Endothelial cell of umbilical vein (primary cell): ENCODE results near the gene ATP6V0A4.

Experiments used
- EZH2 ChIP-seq: IDR thresholded peaks from 2 replicates; pipeline ENCODE4 v1.6.1; 2012; ENCODE audit warnings: borderline replicate concordance, low read depth, mild to moderate bottlenecking, moderate library complexity, low read length, inconsistent platforms; ENCODE audit not compliant: severe bottlenecking
- FOS ChIP-seq: IDR thresholded peaks from 2 replicates; pipeline ENCODE4 v1.6.1; 2011; ENCODE audit warnings: mild to moderate bottlenecking, low read length, moderate library complexity, borderline replicate concordance; ENCODE audit not compliant: insufficient read depth
- JUN ChIP-seq: IDR thresholded peaks from 2 replicates; pipeline ENCODE4 v1.6.1; 2011; ENCODE audit warnings: borderline replicate concordance, low read depth; ENCODE audit not compliant: insufficient read length, insufficient read depth
- POLR2A ChIP-seq: IDR thresholded peaks from 2 replicates; pipeline ENCODE4 v1.6.1; 2012; ENCODE audit warnings: low read depth, mild to moderate bottlenecking, control low read depth, low read length
- POLR2AphosphoS5 ChIP-seq: IDR thresholded peaks from 2 replicates; pipeline ENCODE4 v1.6.1; 2012; ENCODE audit warnings: low read depth, mild to moderate bottlenecking, control low read depth, low read length, moderate library complexity; ENCODE audit not compliant: insufficient read depth
- TF ChIP-seq, protein P1 (sequence below), 2 donors: IDR thresholded peaks; 1 replicate in 1 of 2; 2 replicates in 1 of 2; pipeline ENCODE4 v1.5.1; 2011; ENCODE audit warnings: low read length in 2 of 2, mild to moderate bottlenecking in 2 of 2, moderate library complexity in 2 of 2, control low read depth in 1 of 2, inconsistent platforms in 1 of 2, low read depth in 1 of 2; ENCODE audit not compliant: insufficient read depth in 1 of 2; ENCODE audit errors: extremely low read depth in 1 of 2

DNA sequence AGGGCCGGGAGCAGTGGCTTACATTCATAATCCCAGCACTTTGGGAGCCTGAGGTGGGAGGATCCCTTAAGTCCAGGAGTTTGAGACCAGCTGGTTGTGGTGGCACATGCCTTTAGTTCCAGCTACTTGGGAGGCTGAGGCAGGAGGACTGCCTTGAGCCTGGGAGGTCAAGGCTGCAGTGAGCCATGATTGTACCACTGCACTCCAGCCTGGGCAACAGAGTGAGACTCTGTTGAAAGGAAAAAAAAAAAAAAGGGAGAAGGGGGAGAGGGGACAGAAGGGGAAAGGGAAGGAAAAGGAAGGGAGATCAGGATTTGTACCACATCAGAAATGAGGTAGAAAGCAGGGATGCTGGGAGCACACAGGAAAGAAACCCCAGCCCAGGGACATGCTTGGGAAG is 58.1 kb downstream of the ATP6V0A4 start:
- TF ChIP-seq, protein P1, sequence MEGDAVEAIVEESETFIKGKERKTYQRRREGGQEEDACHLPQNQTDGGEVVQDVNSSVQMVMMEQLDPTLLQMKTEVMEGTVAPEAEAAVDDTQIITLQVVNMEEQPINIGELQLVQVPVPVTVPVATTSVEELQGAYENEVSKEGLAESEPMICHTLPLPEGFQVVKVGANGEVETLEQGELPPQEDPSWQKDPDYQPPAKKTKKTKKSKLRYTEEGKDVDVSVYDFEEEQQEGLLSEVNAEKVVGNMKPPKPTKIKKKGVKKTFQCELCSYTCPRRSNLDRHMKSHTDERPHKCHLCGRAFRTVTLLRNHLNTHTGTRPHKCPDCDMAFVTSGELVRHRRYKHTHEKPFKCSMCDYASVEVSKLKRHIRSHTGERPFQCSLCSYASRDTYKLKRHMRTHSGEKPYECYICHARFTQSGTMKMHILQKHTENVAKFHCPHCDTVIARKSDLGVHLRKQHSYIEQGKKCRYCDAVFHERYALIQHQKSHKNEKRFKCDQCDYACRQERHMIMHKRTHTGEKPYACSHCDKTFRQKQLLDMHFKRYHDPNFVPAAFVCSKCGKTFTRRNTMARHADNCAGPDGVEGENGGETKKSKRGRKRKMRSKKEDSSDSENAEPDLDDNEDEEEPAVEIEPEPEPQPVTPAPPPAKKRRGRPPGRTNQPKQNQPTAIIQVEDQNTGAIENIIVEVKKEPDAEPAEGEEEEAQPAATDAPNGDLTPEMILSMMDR (IDR thresholded peaks at IDR 0.05; ENCODE audit: extremely low read depth in 1 of 2, insufficient read depth in 1 of 2, low read depth in 1 of 2, low read length in 2 of 2), result no peak
- TF ChIP-seq FOS, result no peak
- TF ChIP-seq POLR2AphosphoS5, result no peak
- no peak for TF ChIP-seq POLR2A
- TF ChIP-seq EZH2, result no peak
- no peak for TF ChIP-seq JUN
